Effector CD8-positive, alpha-beta T cell (primary cell): ENCODE data around the gene DHRSX.
"Not testable (repeated sequence)": the region's sequence is repeated elsewhere in the genome, so short reads cannot be mapped to it uniquely, and the experiment has no call there.

Source experiments
- DNase-seq: peaks from one replicate; lab custom pipeline; 2025; lab: John Stamatoyannopoulos, UW

Gene DHRSX

DNA sequence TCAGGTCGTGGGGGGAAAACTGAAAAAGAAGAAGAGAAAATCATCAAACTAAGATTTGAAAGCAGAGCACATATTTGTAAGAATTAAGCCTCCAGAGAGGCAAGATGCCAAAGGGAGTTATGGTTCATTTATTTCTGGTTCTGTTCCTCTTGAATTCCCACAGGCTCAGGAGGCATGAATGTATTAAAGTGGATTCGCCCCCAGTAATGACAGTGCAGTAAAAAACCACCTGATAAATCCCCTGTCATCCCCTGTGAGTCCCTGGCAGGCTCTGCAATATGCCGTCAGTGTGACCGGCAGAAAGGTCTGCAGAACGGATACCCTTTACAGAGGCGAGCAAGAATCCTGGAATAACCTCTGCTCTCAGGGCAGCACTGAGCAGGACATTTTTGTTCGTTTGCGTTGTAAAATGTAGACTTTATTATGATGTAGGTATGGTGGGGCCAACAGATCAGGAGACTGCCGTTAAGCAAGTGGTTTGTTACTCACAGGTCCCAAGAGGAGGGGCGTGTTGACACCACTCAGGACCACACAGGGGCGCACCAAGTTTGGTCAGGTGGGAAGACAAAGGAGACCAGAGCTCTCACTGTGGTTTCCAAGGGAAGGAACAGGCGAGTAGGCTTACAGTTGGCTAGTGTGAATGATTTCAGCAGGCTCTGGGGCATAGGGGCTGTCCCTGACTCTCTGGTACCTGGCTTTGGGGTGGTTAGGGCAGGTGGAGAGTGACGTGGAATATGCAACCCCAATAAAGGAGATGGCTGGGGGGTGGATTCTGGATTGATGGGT is 75.3 kb downstream of the DHRSX start:
- DNase-seq, result no peak

DNA sequence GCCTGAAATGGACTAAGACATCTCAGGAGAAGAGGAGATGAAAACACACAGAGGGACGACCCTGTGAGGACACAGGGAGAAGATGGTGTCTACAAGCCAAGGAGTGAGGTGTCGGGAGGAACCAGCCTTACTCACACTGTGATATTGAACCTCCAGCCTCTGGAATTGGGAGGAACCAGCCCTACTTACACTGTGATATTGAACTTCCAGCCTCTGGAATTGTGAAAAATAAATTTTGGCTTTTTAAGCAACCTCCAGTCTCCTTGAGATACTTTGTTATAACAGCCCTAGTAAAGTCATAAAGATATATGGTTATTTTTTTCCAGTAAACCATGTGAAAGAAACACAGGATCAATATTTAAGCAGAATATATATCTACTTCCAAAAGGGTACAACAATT is 76.5 kb downstream of the DHRSX start:
- no peak for DNase-seq

DNA sequence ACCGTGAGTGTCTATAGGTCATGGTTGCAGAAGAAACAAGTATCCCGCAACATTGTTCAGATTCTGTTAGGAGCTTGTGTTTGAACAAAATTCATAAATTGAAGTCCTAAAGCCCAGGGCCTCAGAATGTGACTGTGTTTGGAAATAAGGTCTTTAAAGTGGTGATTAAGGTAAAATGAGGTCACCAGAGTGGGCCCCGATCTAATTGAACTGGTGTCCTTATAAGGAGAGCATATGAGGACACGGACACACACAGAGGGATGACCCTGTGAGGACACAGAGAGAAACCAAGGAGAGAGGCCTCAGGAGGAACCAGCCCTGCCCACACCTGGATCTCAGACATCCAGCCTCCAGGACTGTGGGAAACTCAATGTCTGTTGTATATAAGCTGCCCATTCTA is 76.9 kb downstream of the DHRSX start:
- DNase-seq, result no peak

- no peak for DNase-seq
Observed at GRCh38 chrX:2423282-2423681, 77.5 kb downstream of the DHRSX start.

GRCh38 chrX:2419418-2419817 is 81.4 kb downstream of the DHRSX start:
- not testable (repeated sequence) for DNase-seq

- no peak for DNase-seq
Observed at GRCh38 chrX:2418000-2418399, 82.8 kb downstream of the DHRSX start.

GRCh38 chrX:2416851-2417604 is 83.7 kb downstream of the DHRSX start:
- no peak for DNase-seq

GRCh38 chrX:2414384-2414783 is 86.4 kb downstream of the DHRSX start:
- no peak for DNase-seq

DNA sequence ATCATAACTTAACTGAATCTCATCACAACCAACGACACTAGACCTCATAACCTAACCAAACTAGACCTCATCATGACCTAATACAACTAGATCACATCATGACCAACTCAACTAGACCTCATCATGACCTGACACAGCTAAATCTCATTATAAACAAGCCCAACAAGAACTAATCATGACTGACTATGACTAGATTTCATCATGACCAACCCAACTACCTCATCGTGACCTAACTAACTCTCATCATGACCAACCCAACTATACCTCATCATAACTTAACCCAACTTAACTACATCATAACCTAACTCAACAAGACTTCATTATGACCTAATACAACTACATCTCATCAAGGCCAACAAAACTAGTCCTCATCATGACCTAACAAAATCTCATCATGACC is 86.8 kb downstream of the DHRSX start:
- no peak for DNase-seq

DNA sequence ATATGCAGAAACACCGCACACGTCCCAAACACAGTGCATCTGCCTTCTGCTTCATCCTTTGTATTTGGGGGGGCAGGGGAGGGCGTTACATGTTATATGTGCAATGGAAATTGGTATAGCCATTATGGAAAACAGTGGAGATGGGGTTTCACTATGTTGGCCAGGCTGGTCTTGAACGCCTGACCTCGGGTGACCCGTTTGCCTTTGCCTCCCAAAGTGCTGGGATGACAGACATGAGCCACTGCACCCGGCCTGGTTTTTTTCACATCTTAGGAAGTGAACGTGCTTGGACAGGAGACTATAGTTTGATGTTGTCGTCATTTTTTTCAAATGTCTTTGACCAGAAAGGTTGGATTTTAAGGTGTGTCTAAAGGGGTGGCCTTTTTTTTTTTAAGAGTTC is 88.6 kb downstream of the DHRSX start:
- no peak for DNase-seq

DNA sequence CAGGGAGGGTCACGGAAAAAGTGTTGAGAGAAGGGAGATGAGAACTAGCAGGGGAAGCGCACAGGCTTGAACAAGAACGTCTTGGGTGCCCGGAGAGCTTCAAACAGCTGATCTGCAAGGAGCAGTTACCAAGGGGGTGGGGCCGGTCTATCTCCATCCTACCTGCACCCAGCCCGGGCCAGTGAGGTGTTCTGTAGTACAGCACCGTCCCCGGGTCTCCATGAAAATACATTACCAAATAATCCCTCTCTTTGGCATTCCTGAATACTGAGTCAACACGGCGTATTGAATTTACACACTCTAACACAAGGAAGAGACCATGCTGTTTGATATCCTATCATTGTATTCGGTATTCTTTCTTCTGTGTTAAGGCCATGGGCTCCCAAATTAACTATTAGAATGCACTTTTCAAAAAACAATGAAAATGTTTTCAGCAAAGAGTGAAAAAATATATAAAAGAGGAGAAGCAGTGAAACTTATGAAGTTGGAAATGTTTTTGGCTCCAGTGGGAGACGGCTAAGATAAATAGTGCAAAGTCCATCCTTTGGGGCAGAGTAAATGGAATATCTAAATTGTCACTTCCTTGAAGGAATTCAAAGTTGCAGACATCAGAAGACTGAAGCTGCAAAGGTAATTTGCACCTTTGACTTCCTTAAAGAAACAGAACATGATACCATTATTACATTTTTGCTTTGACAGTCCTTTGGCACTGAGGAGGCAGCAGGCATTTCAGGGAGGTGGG is 90.3 kb downstream of the DHRSX start:
- DNase-seq, result no peak

DNA sequence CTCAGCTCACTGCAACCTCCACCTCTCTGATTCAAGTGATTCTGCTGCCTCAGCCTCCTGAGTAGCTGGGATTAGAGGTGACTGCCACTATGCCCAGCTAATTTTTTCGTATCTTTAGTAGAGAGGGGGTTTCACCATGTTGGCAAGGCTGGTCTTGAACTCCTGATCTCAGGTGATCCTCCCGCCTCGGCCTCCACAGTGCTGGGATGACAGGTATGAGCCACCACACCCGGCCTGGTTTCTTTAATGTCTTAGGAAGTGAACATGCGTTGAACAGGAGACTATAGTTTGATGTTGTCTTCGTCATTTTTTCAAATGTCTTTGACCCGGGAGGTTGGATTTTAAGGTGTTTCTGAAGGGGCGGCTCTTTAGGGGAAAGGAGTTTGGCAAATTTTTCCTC is 91.0 kb downstream of the DHRSX start:
- DNase-seq, result no peak

- no peak for DNase-seq
Observed at GRCh38 chrX:2408856-2409255, 91.9 kb downstream of the DHRSX start.

DNA sequence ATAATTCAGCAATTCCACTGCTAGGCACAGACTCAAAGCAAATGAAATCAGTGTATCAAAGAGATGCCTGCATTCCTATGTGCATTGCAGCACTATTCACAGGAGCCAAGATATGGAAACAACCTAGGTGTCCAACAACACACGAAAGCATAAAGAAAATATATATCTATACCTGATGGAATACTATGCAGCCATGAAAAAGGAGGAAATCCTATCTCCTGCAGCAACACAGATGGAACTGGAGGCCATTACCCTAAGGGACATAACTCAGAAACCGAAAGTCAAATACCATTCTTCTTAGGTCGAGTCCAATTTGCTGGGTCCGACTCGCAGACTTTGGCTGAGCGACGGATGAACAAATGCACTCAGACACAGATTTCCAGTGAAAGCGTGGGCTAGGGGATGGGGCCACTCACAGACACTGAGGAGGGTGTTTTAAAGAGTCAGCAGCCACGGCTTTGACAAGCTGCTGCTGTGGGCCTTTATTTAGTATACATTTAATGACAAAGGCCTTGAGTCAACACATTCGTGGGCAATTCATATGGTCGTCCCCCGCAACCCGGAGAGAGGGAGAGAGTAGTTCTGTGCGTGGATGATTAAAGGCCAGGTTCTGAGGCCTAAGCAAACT is 93.8 kb downstream of the DHRSX start:
- DNase-seq, result no peak

DNA sequence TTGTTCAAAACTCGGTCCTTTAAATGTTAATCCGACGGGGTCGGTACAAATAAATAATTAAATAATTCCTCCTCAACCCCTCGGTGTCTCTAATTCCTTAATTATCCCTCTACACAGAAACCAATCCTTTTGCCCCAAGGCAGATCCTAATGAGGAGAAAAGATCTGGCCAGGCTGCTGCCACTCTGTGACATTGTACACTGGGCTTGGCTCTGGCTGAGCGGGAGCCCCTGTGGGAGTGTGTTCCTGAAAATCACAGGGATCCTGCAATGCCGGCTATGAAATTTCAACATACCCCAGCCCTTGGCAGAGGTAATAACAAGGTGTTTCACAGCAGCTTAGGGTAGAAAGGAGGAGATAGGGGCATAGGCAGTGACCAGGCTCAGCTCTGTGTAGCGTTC is 96.0 kb downstream of the DHRSX start:
- DNase-seq, result no peak

GRCh38 chrX:2402361-2402690 is 98.5 kb downstream of the DHRSX start:
- no peak for DNase-seq

GRCh38 chrX:2401590-2402360 is 99.0 kb downstream of the DHRSX start:
- DNase-seq, result no peak

- no peak for DNase-seq
Observed at GRCh38 chrX:2401201-2401589, 99.6 kb downstream of the DHRSX start.

- DNase-seq, result no peak
Observed at GRCh38 chrX:2398064-2398656, 102.6 kb downstream of the DHRSX start.

DNA sequence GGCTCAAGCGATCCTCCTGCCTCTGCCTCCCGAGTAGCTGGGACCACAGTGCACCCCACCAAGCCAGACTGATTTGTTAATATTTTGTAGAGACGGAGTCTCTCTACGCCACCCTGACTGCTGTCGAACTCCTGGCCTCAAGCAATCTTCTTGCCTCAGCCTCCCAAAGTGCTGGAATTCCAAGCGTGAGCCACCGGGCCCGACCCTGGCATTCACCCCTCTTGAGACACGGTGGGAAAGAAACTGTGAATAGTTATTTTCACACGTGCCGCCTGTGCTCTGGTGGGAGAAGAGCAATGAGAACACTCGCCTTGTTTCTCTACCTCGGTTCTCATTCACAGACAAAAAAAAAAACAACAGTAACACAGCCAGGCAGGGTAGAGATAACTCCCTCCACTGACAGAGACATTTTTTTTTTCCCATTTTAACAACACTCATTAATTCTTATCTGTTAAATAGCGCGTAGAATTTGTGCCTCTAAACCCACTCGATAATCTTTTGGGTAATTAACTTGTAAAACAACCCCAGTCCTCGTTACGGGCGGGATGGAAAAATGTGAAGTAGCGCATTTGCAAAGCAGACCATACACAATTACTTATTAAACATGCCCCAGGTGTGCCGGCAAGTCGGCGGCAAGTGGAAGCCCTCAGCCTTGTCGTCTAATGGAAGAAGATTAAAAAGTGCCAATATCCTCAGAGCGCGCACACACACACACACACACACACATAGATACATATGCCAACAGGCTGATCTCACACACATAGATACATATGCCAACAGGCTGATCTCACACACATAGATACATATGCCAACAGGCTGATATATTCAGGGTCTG is 103.3 kb downstream of the DHRSX start:
- DNase-seq, result no peak
